HG03571 (cell line): Measurements from ENCODE around the gene SFMBT1.

ENCODE experiments used
- ATAC-seq: cut with Tn5 transposase; IDR thresholded peaks from one replicate; pipeline ENCODE4 v1.9.1; 2021; ENCODE audit not compliant: unreplicated experiment

Gene SFMBT1, protein sequence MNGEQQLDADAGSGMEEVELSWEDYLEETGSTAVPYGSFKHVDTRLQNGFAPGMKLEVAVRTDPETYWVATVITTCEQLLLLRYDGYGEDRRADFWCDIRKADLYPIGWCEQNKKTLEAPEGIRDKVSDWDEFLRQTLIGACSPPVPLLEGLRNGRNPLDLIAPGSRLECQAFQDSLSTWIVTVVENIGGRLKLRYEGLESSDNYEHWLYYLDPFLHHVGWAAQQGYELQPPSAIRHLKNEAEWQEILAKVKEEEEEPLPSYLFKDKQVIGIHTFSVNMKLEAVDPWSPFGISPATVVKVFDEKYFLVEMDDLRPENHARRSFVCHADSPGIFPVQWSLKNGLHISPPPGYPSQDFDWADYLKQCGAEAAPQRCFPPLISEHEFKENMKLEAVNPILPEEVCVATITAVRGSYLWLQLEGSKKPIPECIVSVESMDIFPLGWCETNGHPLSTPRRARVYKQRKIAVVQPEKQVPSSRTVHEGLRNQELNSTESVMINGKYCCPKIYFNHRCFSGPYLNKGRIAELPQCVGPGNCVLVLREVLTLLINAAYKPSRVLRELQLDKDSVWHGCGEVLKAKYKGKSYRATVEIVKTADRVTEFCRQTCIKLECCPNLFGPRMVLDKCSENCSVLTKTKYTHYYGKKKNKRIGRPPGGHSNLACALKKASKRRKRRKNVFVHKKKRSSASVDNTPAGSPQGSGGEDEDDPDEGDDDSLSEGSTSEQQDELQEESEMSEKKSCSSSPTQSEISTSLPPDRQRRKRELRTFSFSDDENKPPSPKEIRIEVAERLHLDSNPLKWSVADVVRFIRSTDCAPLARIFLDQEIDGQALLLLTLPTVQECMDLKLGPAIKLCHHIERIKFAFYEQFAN

DNA sequence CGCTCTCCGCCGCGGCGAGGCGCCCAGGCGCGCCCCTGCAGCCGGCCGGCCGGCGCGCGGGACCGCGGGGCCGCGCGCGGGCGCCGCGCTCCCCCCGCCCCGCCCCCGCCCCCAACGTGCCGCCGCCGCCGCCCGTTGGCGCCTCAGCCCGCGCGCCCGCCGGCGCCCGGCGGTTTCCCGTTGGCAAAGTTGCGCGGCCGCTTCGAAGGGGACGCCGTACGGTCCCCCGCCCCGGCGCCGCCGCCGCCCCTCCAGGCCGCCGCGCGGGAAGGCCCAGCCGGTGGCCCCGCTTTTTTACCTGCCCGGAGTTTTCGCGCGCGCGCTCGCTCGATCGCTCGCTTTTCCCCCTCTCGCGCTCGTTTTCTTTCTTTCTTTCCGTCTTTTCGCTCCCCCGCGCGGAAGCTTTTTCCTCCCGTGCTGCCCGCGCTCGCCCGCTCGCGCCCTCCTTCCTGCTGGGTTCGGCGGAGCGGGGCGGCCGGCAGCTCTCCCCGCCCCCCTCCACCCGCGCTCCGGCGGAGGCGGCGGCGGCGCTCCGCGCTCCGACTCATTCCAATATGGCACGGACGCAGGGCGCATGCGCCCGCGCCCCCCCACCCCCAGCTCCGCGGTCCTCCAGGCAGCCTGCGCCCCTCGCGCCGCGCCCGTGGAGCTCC lies at the start of gene SFMBT1:
TSS of gene SFMBT1 (minus strand) at position 556 of the 653 bp plus-strand sequence. CDS start 76,945 bp downstream, outside the sequence.
- peak; percentile 34 for ATAC-seq

DNA sequence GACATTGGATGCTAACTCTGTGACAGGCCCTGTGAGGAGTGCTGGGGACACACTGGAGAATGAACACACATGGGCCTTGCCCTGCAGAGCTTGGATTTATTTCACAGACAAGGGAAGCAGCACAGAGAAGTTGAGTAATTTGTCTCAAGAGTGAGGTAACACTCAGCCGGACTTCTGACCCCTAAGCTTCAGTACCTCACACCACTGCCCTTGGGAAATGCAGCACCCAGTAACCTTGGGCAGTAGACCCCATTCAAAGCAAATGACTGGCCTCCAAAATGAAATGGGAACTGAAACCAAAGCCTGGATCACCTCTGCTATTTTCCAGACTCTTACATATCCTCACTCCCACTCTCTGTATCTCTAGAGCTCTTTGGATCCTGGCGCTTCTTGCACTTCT lies 47.1 kb upstream of the SFMBT1 start:
- no peak for ATAC-seq

DNA sequence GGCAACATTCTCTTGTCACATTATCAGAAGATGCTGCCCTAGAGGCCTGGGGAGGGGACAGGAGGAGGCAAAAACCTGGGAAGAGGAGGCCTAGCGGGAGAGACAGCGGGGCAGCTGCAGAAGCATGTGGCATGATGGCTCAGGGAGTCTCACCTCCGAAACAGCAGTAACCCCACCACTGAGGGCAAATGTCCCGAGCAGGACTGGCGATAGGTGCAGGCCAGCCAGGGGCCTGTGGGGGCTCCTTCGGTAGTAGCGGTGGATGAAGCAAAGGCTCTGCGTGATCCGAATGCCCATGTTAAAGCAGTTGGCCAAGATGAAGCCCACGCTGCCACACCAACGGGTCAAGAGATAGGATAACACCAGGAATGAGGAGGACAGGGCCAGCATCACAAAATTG lies 46.3 kb upstream of the SFMBT1 start:
- no peak for ATAC-seq

DNA sequence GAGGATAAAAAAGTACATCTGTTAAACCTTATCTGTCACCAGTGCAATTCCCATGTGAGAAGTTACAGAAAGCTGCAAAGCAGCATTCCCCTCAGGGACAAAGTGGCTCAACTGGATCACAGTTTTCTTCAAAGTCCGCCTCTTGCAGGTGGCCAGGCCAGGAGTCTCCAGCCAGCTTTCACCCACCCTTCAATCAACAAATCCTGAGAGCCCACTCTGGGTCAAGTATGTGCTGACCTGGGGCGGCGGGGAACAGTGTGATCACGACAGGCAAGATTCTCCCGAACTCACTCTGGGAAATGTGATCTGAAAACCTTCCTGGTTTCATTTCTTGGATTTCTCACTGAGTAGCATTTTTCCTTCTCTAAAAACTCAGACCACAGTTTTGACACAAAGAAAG lies 45.1 kb upstream of the SFMBT1 start:
- no peak for ATAC-seq

DNA sequence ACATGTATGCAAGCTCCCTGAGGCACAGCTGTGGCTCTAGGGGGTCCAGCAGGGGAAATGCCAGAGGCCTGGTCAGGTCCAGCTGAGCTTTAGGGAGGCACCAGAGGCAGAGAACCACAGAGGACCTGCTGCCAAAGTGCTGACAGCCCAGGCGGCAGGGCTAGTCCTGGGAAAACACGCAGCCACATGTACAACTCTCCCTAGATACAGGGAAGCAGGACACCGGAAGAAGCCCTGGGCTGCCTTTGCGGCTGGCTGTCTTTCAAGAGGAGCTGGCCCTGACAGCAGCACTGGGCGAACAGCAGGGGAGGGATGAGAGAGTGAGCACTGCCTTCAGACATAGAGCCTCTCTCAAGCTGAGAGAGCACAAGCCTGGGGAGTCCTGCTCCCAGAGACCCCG lies 43.6 kb upstream of the SFMBT1 start:
- no peak for ATAC-seq

DNA sequence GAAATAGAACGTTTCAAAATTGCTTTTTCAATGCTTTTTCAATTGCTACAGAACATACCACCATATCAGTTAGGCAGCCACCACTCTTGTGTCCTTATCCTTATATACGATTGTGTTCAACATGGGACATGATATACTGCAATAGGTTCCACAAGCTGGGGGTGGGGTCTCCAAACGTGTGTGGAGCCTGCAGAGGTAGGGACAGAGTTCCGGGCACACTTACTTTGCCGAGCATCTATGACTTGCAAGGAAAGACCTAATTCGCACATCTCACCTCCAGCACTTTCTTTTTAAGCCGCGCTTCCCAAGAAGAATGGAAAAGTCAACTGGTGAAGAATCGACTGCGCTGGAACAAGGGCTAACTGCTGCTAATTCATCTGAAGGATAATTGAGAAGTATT lies 39.6 kb upstream of the SFMBT1 start:
- ATAC-seq = no peak

DNA sequence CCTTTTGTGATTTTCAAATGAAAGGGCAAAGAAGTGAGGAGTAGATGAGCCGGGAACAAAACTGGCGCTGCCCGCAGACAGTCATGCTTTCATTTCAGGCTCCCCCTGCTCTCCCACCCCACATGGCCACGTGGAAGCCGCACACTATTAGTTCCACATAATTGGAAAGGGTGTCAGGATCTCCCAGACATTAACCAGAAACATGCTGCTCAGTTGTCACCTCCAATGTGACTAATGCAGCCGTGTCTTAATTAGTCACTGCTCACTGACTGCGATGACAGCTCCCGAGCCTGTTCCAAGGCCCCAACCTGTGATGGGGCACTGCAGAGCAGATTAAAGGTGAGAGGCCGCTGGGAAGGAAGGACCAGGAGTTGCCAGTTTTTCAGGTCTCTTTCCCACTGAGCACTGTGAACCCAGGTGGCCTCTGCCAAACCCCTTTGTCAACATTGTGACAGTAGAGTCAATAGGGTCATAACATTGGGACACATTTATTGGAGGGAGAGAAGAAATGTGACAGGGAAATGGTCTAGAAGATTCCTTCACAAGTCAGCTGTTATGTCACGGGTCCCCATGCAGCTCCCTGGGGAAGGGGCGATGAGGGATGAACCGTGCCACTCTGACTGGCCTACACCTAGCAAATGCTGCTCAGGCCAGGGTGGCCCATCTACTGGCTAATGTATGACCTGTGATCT lies 38.6 kb upstream of the SFMBT1 start:
- no peak for ATAC-seq

DNA sequence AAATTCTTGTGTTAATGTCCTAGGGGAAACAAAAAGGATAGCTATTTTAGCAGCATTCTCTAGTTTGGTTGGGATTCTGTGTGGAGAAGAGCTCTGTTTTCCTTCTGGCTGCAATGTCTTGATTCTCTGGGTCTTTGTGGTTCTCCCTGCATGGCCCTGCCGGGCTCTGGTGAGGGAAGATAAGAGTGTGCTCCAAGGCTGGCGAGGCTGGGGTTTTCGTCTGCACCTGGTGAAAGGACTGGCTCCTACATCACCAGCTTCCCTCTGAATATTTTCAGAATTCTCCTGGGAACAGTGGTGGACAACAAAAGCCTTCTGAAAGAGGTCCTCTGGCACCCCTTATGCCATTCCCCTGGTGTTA lies 38.1 kb upstream of the SFMBT1 start:
- no peak for ATAC-seq

DNA sequence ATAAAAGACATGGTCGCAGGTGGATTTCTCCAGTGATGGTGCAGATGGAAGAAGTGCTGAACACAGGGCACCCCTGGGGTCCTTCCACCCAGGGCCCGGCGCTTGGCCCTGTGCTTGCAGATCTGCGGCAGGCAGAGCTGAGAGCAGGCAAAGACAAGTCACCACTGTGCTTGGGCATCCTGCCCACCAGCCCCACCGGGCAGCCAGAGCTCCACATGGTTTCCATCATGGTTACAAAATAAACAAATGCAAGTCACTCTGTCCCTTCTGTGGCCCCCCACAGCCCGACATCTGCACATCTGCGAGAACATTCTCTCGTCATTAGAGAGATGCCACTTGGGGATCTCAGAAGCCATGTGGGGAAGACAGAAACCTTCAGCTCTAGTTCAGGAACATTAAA lies 37.6 kb upstream of the SFMBT1 start:
- ATAC-seq = no peak

DNA sequence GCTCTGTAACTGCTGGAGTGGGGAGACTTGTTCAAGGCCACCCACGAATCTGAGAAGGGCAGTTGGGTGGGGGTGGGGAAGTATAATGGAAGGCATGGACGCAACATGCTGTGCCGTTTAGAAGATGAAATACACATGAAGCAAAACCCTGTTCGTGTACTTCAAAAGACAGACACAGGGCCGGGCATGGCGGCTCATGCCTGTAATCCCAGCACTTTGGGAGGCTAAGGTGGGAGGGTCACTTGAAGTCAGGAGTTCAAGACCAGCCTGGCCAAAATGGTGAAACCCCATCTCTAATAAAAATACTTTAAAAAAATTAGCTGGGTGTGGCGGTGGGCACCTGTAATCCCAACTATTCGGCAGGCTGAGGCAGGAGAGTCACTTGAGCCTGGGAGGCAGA lies 36.9 kb upstream of the SFMBT1 start:
- no peak for ATAC-seq

DNA sequence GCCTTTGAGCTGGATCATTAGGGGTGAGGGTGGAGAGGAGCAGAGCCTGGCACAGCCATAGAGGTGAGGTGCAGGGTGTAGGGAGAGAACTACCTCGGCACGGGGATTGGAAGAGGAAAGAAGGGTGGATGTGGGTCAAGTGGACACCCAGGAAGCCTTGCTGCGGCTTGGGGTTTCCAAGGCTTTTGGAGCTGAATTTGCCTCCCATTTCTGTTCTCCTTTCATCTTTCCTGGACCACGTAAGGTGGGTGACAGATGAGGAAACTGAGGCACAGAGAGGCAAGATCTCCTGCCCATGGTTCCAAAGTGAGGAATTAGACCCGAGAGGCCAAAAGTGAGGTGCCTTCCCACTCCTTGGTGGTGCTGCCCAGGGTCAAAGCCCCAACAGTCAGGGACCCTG lies 35.4 kb upstream of the SFMBT1 start:
- no peak for ATAC-seq

DNA sequence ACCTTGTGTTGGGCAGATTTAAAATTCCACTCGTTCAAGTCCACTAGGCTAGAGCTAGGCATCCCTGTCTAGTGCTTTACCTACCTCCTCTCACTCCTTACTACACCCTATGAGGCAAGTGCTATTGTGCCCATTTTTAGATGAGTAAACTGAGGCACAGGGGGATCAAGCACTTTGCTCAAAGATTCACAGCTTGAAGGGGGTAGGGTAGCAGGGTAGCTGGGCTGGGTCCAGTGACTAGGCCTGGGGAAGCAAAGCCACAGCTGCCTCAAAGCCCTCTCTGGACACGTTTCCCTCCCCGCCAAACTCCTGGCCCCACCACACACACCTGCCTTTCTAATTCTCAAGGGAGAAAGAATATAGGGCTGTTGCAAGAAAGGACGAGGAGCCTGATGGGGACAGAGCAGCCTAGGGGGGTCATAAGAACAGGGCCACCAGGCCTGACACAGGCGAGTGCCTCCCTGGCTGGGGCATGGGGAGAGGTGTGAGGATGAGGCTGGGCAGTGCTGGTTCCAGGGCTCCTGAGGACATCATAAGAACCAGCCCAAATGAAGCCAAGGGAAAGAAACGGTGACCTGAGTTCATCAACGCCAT lies 34.8 kb upstream of the SFMBT1 start:
- ATAC-seq = no peak

DNA sequence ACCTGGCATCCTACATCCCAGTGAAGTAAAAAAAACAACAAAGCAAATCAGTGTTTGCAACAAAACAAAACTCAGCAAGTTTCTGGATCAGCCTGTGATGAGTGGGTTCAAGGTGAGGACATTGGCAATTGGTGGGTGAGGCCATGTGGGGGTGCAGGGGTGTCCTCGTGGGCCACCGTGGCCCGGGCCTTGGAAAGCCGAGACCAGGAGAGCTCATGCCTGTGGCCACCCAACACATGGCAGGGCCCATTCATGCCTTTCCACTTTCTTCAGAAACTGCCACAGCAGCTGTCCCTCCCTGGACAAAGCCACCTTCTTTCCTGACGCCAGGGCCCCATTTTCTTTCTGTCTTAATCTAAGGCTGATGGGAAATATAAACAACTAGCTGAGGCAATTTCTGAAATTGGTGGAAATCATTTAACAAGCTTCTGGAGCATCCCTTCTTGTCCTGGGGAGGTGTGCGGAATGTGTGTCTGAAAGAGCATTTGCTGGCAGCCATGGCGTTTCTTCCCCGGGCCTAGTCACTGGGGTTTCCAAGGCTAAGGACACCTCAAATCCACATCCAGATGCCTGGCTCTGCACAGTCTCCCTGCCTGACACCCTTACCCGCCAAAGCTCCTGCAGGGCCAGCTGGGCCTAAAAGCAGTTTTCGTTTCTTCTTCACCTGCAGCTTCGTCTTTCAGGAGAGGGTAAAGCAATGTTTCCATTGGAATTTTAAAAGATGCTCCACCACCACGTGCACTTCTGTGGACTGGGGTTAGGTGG lies 34.1 kb upstream of the SFMBT1 start:
- no peak for ATAC-seq

DNA sequence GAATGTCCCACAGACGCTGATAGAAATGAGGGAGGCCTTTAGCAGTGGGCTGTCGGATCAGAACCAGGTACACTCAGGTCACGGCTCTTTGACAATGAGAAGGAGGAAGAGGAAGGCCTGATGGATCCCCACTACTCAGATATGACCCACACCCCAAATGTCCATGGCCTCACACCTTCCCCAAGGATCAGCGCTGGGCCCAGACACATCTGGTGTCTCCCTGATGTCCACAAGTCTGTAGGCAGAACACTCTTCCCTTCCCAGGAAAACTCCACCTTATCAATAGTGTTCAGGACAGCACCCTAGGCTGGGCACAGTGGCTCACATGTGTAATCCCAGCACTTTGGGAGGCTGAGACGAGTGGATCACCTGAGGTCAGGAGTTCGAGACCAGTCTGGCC lies 33.3 kb upstream of the SFMBT1 start:
- ATAC-seq = no peak

DNA sequence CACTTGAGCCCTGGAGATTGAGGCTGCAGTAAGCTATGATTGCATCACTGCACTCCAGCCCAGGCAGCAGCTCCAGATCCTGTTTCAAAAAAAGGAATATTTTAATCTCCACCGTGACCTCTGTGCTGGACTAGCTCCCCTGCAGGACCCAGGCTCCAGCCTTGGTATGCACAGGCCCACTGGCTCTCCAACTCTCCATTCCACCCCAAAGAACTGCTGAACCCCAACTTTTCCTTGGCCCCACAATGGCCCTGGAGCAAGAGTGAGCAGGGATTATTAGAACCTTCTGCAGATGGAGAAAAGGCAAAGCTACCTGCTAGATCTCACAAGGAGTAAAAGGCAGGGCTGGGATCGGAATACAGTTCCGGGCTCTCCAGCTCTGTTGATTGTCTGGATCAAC lies 32.8 kb upstream of the SFMBT1 start:
- ATAC-seq = no peak

DNA sequence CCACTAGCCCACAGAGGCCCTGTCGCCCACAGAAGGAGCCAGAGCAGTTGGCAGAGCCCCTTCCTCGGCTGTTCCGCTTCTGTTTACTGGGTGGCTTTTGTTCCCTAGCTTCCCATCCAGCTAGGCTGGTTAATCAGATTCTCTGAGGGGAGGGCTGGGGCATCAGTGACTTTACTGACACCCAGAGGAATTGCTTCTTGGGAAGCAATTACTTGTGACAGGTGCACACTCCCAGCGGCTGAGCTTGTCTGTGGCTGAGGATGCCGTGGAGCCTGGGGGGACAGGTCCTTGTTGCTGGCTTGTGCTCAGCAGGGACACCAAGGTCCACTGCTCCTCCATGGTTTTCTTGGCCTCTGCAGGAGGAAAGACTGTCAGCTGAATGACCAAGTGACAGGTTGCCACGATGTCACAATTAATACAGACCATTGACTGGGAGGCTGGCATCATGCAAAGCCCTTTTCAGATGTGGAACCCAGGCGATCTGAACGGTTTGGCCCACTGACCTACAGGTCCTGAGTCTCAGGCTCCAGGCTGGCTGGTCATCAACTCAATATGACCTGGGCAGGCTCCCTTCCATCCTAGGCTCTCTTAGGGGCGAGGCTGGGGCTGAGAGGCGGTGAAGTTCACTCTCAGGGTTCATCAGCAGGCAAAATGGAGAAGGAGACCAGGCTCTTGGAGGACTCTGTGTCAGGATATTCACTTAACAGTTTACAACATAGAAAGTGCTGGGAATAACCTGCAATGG lies 31.8 kb upstream of the SFMBT1 start:
- ATAC-seq = no peak

DNA sequence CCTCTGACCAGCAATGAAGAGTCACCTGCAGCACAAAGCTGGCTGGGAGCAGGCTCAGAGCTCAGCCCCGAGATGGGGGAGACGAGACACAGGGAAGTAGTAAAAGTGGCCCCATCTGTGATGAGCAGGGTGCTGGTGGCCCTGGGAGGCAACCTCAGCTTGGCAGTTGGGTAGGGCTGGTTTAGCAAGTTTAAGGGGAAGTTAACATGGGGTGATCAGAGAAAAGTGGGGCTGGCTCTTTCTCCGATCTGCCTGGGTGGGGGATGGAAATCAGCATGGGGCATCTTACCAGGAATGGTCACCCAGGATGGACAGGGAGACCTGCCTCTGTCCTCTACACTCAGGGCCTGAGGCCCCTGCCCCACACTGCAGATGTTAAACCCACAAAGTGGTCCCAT lies 29.9 kb upstream of the SFMBT1 start:
- no peak for ATAC-seq

DNA sequence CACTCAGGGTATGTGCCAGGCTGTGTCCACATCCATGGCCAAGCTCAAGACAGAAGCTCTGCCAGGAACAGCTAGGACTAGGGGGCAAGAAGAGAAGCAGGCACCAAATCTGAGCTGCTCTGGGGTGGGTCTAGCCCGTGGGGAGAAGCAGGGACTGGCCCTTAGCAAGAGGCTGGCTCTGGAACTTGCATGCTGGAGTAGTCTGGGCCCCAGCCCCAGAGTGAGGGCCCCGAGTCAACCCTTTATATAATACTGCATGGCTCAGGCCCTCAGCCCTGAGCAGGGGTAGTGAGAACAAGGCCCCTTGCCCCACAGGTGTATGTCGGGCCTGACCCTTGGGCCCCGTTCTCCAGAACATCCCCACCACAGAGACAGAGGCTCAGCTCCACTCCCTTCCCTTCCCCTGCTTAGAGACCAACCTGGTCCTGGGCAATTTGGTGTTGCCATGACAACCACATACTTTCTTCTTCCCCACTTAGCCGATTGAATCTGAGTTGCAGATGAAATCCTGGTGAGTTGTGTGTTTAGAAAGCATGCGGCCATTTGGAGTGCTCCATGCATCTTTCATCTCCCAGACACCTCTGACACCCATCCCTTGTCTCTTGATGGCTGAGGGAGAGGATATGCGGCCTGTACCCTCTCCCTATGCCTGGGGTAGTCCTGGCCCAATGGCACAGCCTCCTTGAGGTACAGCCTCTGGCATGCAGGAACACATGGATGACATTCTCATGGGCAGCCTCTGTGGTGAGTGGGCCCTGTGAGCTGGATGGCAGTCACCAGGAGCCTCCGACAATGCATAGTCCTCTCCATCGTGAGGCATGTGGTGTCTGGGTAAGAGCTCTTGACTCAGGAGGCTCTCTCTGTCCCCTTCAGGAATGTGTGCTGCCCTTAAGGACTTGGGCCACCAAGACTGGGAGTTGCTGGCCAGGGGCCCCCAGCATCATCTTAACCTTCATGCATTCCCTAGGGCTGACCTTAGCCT lies 29.2 kb upstream of the SFMBT1 start:
- ATAC-seq = no peak
